GM19324 (cell line): ENCODE data around the gene JMJD8.
"Not testable (repeated sequence)": the region's sequence is repeated elsewhere in the genome, so short reads cannot be mapped to it uniquely, and the experiment has no call there.

Experiments used
- ATAC-seq: cut with Tn5 transposase; IDR thresholded peaks from one replicate; pipeline ENCODE4 v1.9.1; 2021; ENCODE audit warnings: mild to moderate bottlenecking, moderate library complexity; ENCODE audit not compliant: unreplicated experiment, low FRiP score

JMJD8 gene

DNA sequence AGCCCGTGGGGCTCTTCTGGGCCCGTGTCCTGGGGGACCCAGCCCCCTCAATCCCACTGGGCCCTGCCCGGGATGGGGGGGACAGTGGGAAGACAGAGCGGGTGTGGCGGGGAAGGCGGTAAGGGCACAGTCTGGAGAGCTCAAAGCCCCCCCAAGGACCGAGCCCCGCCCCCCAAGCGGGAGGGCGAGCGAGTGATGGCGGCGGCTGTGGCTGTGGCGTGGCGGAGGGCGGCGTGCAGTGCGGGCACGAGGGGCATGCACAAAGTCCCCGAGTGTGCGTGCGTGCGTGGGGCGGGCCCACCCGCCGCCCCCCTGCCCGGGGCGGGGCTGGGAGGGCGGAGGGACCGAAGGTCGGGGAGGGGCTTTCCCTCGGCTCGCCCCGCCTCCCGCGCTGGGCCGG is 9.6 kb upstream of the JMJD8 start:
- ATAC-seq: no peak

DNA sequence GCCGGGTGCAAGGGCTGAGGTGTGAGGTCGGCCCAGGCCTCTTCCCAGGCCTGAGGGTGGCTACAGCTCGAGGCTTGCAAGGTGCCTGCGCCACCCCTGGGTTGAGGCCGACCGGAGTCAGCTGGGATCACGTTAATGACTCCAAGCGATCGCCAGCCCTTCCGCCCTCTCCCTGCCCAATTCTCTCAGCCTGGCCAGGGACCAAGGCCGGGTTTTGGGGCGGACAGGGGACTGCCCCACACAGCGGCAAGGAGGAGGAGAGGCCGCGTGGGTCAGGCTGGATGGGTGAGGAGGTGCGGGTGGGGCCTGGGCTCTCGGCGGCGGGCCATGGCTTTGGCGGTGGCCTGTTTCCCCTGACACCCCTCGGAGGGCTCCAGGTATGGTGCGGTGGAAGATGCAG is 9.2 kb upstream of the JMJD8 start:
- no peak for ATAC-seq

GRCh38 chr16:692356-693108 is 8.4 kb upstream of the JMJD8 start:
- ATAC-seq: no peak

GRCh38 chr16:691242-691641 is 7.1 kb upstream of the JMJD8 start:
- not testable (repeated sequence) for ATAC-seq

DNA sequence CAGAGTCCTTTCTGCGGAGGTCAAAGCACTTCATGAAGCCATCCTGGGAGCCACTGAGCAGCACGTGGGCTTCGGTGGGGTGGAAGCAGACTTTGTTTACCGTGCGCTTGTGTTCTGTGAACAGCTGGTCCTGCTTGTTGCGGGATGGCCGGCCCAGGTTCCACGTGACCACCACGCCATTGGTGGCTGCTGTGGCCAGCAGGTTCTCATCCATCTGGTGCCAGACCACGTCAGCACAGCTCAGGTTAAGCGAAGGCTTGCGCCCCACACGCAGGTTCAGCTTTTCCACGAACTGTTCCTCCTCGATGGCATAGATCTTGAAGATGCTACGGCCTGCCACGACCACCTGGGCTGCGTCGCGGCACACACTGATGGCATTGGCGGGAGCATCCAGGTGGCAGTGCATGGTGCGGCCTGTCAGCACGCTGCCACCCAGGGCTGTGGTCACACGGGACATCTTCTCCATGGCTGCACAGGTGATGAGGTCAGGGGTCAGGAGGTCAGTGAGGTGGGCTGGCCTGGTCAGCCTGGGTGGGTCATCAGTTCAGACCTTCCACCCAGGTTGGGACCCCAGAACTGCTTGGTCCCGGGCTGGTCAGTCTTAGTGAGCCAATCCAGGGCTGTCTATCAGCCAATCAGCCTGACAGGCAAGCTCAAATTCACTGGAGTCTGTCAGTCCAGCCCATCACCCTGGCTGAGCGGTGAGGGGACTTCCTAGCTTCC is 5.2 kb upstream of the JMJD8 start:
- ATAC-seq: no peak

DNA sequence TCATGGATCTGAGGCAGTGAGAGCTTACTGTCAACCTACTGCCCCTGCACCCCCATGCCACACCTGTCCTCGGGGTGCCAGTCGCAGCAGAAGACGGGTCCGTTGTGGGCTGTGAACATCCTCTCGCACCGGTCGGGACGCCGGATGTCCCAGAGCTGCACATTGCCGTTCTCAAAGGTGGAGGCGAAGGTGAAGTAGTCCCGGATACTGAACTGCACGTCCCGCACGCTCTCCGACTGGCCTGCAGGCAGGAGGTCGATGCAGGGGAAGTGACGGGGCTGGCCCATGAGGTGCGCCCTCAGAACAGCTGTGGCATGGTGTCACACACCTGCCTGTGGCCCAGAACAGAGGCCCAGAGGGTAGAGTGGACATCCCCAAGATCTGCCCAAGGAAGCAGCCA is 3.4 kb upstream of the JMJD8 start:
- ATAC-seq: no peak

DNA sequence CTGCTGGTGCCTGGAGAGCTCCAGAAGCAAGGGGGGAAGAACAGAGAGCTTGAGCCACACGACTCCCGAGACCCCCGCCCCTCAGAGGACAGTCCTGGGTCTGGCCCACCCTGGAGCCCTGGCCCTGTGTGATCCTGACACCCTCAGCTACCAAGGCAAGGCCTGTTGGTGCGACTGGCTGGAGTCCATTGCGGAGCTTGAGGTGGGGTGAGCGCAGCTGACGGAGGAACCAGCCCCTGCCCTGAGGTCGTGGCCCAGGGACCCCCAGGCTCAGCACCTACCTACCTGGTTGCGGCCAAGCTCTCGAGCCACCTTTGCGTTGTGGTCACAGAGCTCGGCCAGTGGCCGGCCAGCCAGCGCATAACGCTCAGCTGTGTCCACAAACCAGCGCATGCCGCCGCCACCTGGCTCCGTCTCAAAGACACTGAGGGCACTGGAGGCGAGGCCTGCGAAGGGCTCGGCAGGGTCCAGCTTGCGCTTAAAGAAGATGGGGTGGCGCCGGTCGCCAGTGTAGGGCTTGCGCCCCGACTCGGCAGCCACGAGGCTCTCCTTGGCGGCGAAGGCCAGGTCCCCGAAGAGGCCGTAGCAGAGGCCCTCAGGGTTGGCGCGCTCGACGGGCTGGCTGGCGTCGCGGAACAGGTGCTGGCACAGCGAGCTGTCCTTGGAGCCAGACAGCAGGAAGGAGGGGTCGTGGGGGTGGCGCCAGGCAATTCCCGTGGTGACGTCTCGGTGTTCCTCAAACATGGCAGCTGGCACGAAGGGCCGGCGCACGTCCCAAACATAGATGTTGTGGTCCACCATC is 2.5 kb upstream of the JMJD8 start:
- no peak for ATAC-seq

GRCh38 chr16:685967-686366 is 1.8 kb upstream of the JMJD8 start:
- no peak for ATAC-seq

DNA sequence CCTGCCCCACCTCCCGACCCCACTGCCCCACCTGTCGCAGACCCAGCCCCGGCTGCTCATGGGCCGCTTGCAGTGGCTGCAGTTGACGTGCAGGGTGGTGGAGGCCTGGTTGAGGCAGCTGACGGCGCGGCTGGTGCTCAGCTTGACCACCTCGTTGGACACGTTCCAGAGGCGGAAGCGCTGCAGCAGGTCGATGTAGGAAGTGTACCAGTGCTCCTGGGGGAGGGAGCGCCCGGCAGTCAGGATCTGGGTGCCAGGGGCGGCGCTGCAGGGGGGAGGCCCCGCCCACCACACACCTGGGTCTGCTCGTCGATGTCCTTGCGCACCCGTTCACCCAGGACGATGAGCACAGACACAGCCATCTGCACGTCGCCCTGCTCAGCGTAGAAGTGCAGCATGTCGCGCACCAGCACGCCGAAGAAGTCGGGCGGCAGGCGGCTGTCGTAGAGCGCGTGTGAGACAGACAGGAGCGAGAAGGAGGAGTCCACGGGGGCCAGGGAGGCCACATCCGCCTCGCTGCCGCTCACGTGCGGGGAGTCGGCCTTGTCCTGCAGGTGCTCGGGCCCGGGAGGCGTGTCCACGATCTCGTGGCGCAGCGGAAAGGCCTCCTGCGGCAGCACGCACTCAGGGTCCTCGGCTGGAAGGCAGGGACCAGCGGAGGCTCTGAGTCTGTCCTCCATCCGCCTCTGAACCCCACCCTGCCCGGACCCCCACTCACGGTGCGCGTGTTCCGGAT is 995 bp upstream of the JMJD8 start:
- ATAC-seq: no peak

DNA sequence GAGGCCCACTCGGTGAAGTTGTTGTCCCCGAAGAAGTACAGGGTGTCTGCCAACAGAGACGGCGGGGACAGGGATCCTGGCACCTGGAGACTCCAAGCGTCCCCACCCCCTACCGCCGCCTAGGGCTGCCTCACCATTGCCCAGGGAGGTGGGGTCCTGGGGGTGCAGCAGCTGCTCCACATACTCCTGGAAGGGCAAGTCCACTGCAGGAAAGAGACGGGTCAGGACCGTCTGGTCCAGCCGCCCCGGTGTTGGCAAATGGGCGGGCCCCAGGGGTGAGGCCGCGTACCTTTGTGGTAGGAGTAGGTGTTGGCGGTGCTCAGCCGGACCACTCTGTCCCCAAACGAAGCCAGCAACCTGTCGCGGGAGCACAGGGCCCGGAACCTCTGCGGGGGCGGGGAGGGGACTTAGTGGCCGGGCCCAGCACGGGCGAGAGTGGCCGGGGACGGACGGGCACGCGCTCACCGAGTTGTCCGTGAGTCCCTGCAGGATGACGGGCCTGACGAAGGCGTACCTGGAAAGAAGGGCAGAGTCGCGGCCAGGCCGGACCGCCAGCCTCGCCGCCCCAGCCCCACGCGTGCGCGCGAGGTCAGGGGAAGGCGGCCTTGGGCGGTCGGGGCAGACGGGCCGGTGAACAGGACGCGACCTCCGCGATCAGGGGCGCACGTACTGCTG is 601 bp downstream of the JMJD8 start:
- no peak for ATAC-seq

DNA sequence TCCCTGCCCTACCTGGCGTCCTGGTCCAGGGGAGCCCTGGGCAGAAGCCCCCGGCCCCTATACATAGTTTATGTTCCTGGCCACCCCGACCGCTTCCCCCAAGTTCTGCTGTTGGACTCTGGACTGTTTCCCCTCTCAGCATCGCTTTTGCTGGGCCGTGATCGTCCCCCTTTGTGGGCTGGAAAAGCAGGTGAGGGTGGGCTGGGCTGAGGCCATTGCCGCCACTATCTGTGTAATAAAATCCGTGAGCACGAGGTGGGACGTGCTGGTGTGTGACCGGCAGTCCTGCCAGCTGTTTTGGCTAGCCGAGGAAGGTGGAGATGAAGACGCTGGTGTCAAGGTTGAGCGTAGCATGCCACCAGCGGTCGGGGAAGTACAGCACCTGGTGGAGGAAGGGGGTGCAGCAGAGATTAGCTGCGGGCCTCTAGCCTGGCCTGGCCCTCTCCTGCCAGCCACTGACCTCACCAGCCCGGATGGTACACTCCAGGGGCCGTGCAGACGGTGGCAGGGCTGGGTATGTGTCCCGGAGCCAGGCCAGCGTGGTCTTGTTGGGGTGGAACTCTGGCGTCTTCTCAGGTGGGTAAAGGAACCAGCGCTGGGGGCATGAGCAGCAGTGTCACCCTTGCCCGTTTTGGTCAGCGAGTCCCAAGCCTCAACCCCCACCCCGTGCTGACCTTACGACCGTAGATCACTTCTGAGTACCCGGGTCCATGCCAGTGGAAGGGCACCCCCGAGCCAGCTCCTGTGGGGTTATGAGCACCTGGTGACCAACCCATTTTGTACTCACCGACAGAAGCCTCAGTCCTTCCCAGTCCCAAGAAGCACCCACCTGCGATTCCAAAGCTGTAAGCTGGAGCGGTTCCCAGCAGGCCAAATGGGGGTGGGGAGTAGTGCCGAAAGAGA is 1.4 kb downstream of the JMJD8 start:
- no peak for ATAC-seq

GRCh38 chr16:681746-682427 is 2.2 kb downstream of the JMJD8 start:
- no peak for ATAC-seq

- ATAC-seq: no peak
These were observed 3.0 kb downstream of the JMJD8 start for GRCh38 chr16:680967-681745.

GRCh38 chr16:680625-680945 is 3.5 kb downstream of the JMJD8 start:
- peak; percentile 2 for ATAC-seq

DNA sequence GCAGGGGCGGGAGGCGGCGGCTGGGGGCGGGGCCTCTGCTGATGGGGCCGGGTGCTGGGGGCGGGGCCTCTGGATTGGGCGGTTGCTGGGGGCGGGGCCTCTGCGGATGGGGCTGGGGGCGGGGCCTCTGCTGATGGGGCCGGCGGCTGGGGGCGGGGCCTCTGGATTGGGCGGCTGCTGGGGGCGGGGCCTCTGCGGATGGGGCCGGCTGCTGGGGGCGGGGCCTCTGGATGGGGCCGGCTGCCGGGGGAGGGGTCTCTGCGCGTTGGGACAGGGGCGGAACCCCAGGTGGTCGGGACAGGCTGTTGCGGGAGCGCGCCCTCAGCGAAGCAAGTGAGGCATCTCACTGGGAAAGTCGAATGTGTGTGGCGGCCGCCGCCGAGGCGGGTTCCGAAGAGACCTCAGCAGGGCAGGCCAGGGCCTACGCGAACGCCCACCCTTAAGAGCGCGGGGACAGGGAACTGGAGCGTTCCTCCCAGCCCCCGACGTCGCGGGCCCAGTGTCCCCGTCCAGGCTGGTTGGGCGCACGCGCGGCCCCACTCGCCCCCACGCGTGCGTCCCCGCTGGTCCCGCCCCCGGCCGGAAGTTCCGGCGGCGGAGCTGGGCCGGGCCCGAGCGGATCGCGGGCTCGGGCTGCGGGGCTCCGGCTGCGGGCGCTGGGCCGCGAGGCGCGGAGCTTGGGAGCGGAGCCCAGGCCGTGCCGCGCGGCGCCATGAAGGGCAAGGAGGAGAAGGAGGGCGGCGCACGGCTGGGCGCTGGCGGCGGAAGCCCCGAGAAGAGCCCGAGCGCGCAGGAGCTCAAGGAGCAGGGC is 4.1 kb downstream of the JMJD8 start, which contains the start of gene STUB1:
Gene STUB1, plus strand, starts transcription at position 597 of the 811 bp plus-strand sequence. Its CDS starts 116 bp downstream, at position 713.
- ATAC-seq: peak; percentile 61

DNA sequence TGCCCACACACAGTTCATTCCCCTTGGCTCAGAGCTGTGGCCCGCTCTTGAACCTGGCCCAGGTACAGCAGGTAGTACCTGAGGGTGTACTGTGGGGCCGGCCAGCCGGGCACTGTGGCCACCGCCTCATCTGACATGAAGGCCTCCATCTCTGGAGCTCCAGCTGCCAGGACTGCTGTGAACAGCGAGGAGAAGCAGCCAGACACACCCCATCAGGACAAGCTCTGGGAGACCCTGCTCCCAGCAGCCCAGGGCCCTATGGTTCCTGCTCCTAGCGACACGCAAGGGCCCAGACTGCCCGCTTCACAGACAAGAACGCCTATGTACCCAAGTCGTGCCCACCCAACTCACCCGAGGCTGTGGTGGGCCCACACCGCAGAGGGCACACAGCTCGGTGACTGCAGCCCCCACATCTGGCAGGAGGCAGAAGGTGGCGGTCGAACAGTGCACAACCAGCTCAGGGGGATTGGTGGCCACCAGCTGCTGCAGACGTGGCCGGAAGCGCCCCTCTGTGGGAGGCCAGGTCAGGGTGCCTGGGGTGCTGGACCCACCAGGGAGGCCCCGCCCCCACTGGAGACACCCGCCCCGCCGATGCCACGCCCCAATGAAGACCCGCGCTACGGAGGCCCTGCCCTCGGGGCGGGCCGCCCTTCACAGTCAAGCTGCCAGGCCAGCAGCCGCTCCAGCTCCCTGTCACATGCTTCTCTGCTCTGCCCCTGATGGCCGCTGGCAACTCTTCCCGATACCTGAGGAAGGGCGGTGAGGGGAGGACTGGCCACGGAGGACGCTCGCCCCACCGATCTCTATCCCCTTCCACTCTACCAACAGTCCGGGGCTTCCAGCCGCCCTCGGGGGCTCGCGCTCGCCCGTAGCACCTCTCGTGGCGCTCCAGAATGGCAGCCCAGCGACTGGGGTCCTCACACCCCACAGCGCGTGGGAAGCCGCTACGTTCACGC is 5.0 kb downstream of the JMJD8 start:
- ATAC-seq: peak; percentile 1
